ENCODE measurements around the gene NCAM2. TPM values are rescaled to one million over a fixed set of nuclear protein-coding genes. Genes with fewer than 3 reads are reported as not detected.

Gene NCAM2
- polyA plus RNA-seq, 1 experiment: 0.83 TPM

GRCh38 chr21:21074305-21074704 lies 76.1 kb downstream of the NCAM2 start:
- ChIA-PET CTCF (no interaction called here), POLR2A (no interaction called here)
- H3K4me3 ChIP-seq (ENCODE audit: low read depth, low read length): no peak overlapping the region
- no peaks in the 10 kb centered on the region for H3K36me3 ChIP-seq (ENCODE audit: control insufficient read depth, insufficient read depth, low read length)
- TF ChIP-seq CTCF (IDR thresholded peaks at IDR 0.05; ENCODE audit: insufficient read depth, low read depth, low read length): no peak
- H3K27me3 ChIP-seq (ENCODE audit: control insufficient read depth, insufficient read depth, low read length): no peaks in the 10 kb centered on the region
- no peak for DNase-seq (ENCODE audit: low read depth)

- no peak for DNase-seq (ENCODE audit: low read depth)
- CTCF ChIA-PET: no interaction called here
- H3K4me3 ChIP-seq (ENCODE audit: low read depth, low read length): no peak overlapping the region
- no peaks in the 10 kb centered on the region for H3K36me3 ChIP-seq (ENCODE audit: control insufficient read depth, insufficient read depth, low read length)
- POLR2A ChIA-PET: no interaction called here
- no peaks in the 10 kb centered on the region for H3K27me3 ChIP-seq (ENCODE audit: control insufficient read depth, insufficient read depth, low read length)
- no peak for TF ChIP-seq CTCF (IDR thresholded peaks at IDR 0.05; ENCODE audit: insufficient read depth, low read depth, low read length)
Measured at GRCh38 chr21:21076051-21076450, 77.8 kb downstream of the NCAM2 start.

GRCh38 chr21:21076491-21076890 lies 78.3 kb downstream of the NCAM2 start:
- CTCF ChIA-PET: no interaction called here

GRCh38 chr21:21079646-21080045 lies 81.4 kb downstream of the NCAM2 start:
- Histone ChIP-seq H3K36me3 (ENCODE audit: control insufficient read depth, insufficient read depth, low read length) (no peaks in the 10 kb centered on the region), H3K27me3 (ENCODE audit: control insufficient read depth, insufficient read depth, low read length) (no peaks in the 10 kb centered on the region), H3K4me3 (ENCODE audit: low read depth, low read length) (no peak overlapping the region)
- no peak for TF ChIP-seq CTCF (IDR thresholded peaks at IDR 0.05; ENCODE audit: insufficient read depth, low read depth, low read length)
- CTCF ChIA-PET: no interaction called here
- POLR2A ChIA-PET: no interaction called here
- DNase-seq (ENCODE audit: low read depth): no peak

More at GRCh38 chr21:21076491-21076890, 78.3 kb downstream of the NCAM2 start:
- H3K36me3 ChIP-seq (ENCODE audit: control insufficient read depth, insufficient read depth, low read length): no peaks in the 10 kb centered on the region
- no peak for TF ChIP-seq CTCF (IDR thresholded peaks at IDR 0.05; ENCODE audit: insufficient read depth, low read depth, low read length)
- no peak for DNase-seq (ENCODE audit: low read depth)
- H3K4me3 ChIP-seq (ENCODE audit: low read depth, low read length): no peak overlapping the region
- POLR2A ChIA-PET: no interaction called here
- no peaks in the 10 kb centered on the region for H3K27me3 ChIP-seq (ENCODE audit: control insufficient read depth, insufficient read depth, low read length)

GRCh38 chr21:21084179-21084578 lies 86.0 kb downstream of the NCAM2 start:
- no peak for TF ChIP-seq CTCF (IDR thresholded peaks at IDR 0.05; ENCODE audit: insufficient read depth, low read depth, low read length)

More at GRCh38 chr21:21084179-21084578, 86.0 kb downstream of the NCAM2 start:
- ChIA-PET CTCF (no interaction called here), POLR2A (no interaction called here)
- DNase-seq (ENCODE audit: low read depth): no peak
- no peaks in the 10 kb centered on the region for H3K36me3 ChIP-seq (ENCODE audit: control insufficient read depth, insufficient read depth, low read length)
- H3K27me3 ChIP-seq (ENCODE audit: control insufficient read depth, insufficient read depth, low read length): no peaks in the 10 kb centered on the region
- no peak overlapping the region for H3K4me3 ChIP-seq (ENCODE audit: low read depth, low read length)
